IMR-90 (cell line): ENCODE measurements around the gene GRIN2A. TPM values are rescaled to one million over a fixed set of nuclear protein-coding genes. Genes with fewer than 3 reads are reported as not detected.

Experiments
- ATAC-seq: fragments of 200-7000 bp; cut with Tn5 transposase; 2 replicates; pipeline ENCODE4 v1.9.1; 2020; ENCODE audit warnings: low read depth, mild to moderate bottlenecking, moderate library complexity
- BruUV-seq: library from RNA; stranded (reverse); fragments of 400-500 nt; replicated peaks from 2 replicates; lab custom pipeline; 2021; lab: Mats Ljungman, UMichigan
- CTCF ChIA-PET: fragments of 300-600 bp; formaldehyde crosslinking; extraction: SDS; loops from one replicate; lab custom pipeline; 2021; ENCODE audit warnings: antibody characterized with exemption; lab: Yijun Ruan, JAX
- POLR2A ChIA-PET: fragments of 300-600 bp; sonication (Branson Sonifier 250); formaldehyde crosslinking; loops from one replicate; lab custom pipeline; 2022; ENCODE audit warnings: antibody characterized with exemption; ENCODE audit not compliant: unreplicated experiment; lab: Charles Lee
- DNase-seq: peaks from one replicate; pipeline ENCODE4 v3.0.0; 2013
- H2AFZ ChIP-seq: replicated peaks from 2 replicates; pipeline ENCODE3; 2013; ENCODE audit warnings: low read length, mild to moderate bottlenecking; ENCODE audit not compliant: poor library complexity
- H2AK5ac ChIP-seq: 2 replicates; pipeline ENCODE4 v1.6.1; 2013; ENCODE audit warnings: low read depth, low read length, inconsistent platforms
- H2AK9ac ChIP-seq: replicated peaks from 2 replicates; pipeline ENCODE3; 2013; ENCODE audit warnings: mild to moderate bottlenecking, low read depth, low read length, moderate library complexity; ENCODE audit not compliant: poor library complexity
- H2BK120ac ChIP-seq: 2 replicates; pipeline ENCODE4 v1.6.1; 2013; ENCODE audit warnings: low read depth, low read length, inconsistent platforms
- H2BK15ac ChIP-seq: 3 replicates; pipeline ENCODE4 v1.6.1; 2013; ENCODE audit warnings: low read depth, low read length, inconsistent platforms
- H2BK20ac ChIP-seq: 2 replicates; pipeline ENCODE4 v1.6.1; 2013; ENCODE audit warnings: low read depth, mild to moderate bottlenecking, inconsistent platforms, low read length, moderate library complexity
- H2BK5ac ChIP-seq: 2 replicates; pipeline ENCODE4 v1.6.1; 2013; ENCODE audit warnings: mild to moderate bottlenecking, low read depth, low read length, inconsistent platforms; ENCODE audit not compliant: poor library complexity, severe bottlenecking
- H3K14ac ChIP-seq: replicated peaks from 2 replicates; pipeline ENCODE4 v1.6.1; 2013; ENCODE audit warnings: low read depth, low read length, inconsistent platforms
- H3K18ac ChIP-seq: 2 replicates; pipeline ENCODE4 v1.6.1; 2013; ENCODE audit warnings: low read depth, low read length, control low read depth
- H3K23ac ChIP-seq: 2 replicates; pipeline ENCODE4 v1.6.1; 2013; ENCODE audit warnings: low read depth, low read length, inconsistent platforms
- H3K27ac ChIP-seq: 2 replicates; pipeline ENCODE4 v1.5.1; 2013; ENCODE audit warnings: mild to moderate bottlenecking, control low read depth, low read length; ENCODE audit not compliant: insufficient read depth
- H3K27me3 ChIP-seq: 2 replicates; pipeline ENCODE4 v1.6.1; 2013; ENCODE audit warnings: low read length; ENCODE audit not compliant: control insufficient read depth, insufficient read depth
- H3K36me3 ChIP-seq: 2 replicates; pipeline ENCODE4 v1.6.1; 2013; ENCODE audit warnings: low read length, mixed read lengths; ENCODE audit not compliant: control insufficient read depth, insufficient read depth
- H3K4ac ChIP-seq: 2 replicates; pipeline ENCODE4 v1.6.1; 2013; ENCODE audit warnings: low read depth, low read length, inconsistent platforms
- H3K4me1 ChIP-seq: 2 replicates; pipeline ENCODE4 v1.6.1; 2013; ENCODE audit warnings: low read length, mixed read lengths; ENCODE audit not compliant: control insufficient read depth, insufficient read depth
- H3K4me2 ChIP-seq: 2 replicates; pipeline ENCODE4 v1.6.1; 2013; ENCODE audit warnings: low read depth, mild to moderate bottlenecking, control low read depth, low read length, moderate library complexity
- H3K4me3 ChIP-seq: 2 replicates; pipeline ENCODE4 v1.5.1; 2013; ENCODE audit warnings: low read depth, mild to moderate bottlenecking, control low read depth, low read length, moderate library complexity; ENCODE audit not compliant: insufficient read depth
- H3K56ac ChIP-seq: 2 replicates; pipeline ENCODE4 v1.6.1; 2013; ENCODE audit warnings: low read length, inconsistent platforms; ENCODE audit not compliant: insufficient read depth; ENCODE audit errors: extremely low read depth
- H3K79me1 ChIP-seq, 2 experiments: 2 replicates each; pipeline ENCODE4 v1.6.1; 2013; ENCODE audit warnings: low read length in 2 of 2, inconsistent platforms in 1 of 2, low read depth in 1 of 2
- H3K9ac ChIP-seq: 2 replicates; pipeline ENCODE4 v1.6.1; 2013; ENCODE audit warnings: low read depth, low read length, control low read depth
- H3K9me1 ChIP-seq: 2 replicates; pipeline ENCODE4 v1.6.1; 2013; ENCODE audit warnings: low read length, inconsistent platforms; ENCODE audit not compliant: insufficient read depth
- H3K9me3 ChIP-seq: 2 replicates; pipeline ENCODE4 v1.6.1; 2013; ENCODE audit warnings: low read length; ENCODE audit not compliant: control insufficient read depth, insufficient read depth
- H4K20me1 ChIP-seq: 2 replicates; pipeline ENCODE4 v1.6.1; 2013; ENCODE audit warnings: low read length, inconsistent platforms; ENCODE audit not compliant: insufficient read depth
- H4K5ac ChIP-seq: 2 replicates; pipeline ENCODE4 v1.6.1; 2013; ENCODE audit warnings: mild to moderate bottlenecking, low read depth, low read length, control low read depth
- H4K8ac ChIP-seq, 2 experiments: 2 replicates each; pipeline ENCODE4 v1.6.1; 2013; ENCODE audit warnings: low read depth in 2 of 2, low read length in 2 of 2, control low read depth in 1 of 2, inconsistent platforms in 1 of 2
- H4K91ac ChIP-seq: 2 replicates; pipeline ENCODE4 v1.6.1; 2013; ENCODE audit warnings: low read depth, low read length, inconsistent platforms; ENCODE audit not compliant: insufficient read depth
- BHLHE40 ChIP-seq: fragments of 150-350 bp; IDR thresholded peaks from 2 replicates; pipeline ENCODE4 v1.6.1; 2016; ENCODE audit warnings: mild to moderate bottlenecking, low read depth, low read length
- CEBPB ChIP-seq: IDR thresholded peaks from 2 replicates; pipeline ENCODE4 v1.6.1; 2012; ENCODE audit warnings: low read depth, low read length, improper control_type of control experiment
- CHD1 ChIP-seq: IDR thresholded peaks from 2 replicates; pipeline ENCODE4 v1.6.1; 2012; ENCODE audit warnings: low read depth, low read length, improper control_type of control experiment
- FOS ChIP-seq: fragments of 150-350 bp; IDR thresholded peaks from 2 replicates; pipeline ENCODE4 v1.6.1; 2016; ENCODE audit warnings: low read depth, low read length
- MAFK ChIP-seq: IDR thresholded peaks from 2 replicates; pipeline ENCODE4 v1.6.1; 2012; ENCODE audit warnings: low read depth, low read length, improper control_type of control experiment
- MAZ ChIP-seq: IDR thresholded peaks from 2 replicates; pipeline ENCODE4 v1.6.1; 2012; ENCODE audit warnings: low read depth, mild to moderate bottlenecking, low read length, improper control_type of control experiment, moderate library complexity, borderline replicate concordance
- MXI1 ChIP-seq: IDR thresholded peaks from 2 replicates; pipeline ENCODE4 v1.6.1; 2012; ENCODE audit warnings: low read depth, mild to moderate bottlenecking, low read length, moderate library complexity, borderline replicate concordance
- NFE2L2 ChIP-seq: fragments of 150-350 bp; IDR thresholded peaks from 2 replicates; pipeline ENCODE4 v1.6.1; 2016; ENCODE audit warnings: low read depth, mild to moderate bottlenecking, low read length
- POLR2A ChIP-seq: IDR thresholded peaks from 2 replicates; pipeline ENCODE4 v1.6.1; 2012; ENCODE audit warnings: mild to moderate bottlenecking, low read depth, low read length
- RAD21 ChIP-seq: IDR thresholded peaks from 2 replicates; pipeline ENCODE4 v1.6.1; 2012; ENCODE audit warnings: low read length, improper control_type of control experiment
- RCOR1 ChIP-seq: IDR thresholded peaks from 2 replicates; pipeline ENCODE4 v1.6.1; 2012; ENCODE audit warnings: mild to moderate bottlenecking, low read length, improper control_type of control experiment; ENCODE audit not compliant: insufficient replicate concordance
- RFX5 ChIP-seq: IDR thresholded peaks from 2 replicates; pipeline ENCODE4 v1.8.0; 2012; ENCODE audit warnings: low read depth, mild to moderate bottlenecking, low read length, moderate library complexity
- SMC3 ChIP-seq: fragments of 150-350 bp; IDR thresholded peaks from 2 replicates; pipeline ENCODE4 v1.6.1; 2016; ENCODE audit warnings: low read depth, mild to moderate bottlenecking, antibody characterized with exemption, low read length, moderate library complexity
- WGBS, 2 experiments: methylation state at CpG; one replicate each; pipeline versions ENCODE4 v1.1.5 to v1.1.7; 2013; ENCODE audit warnings: missing lambda C conversion rate in 2 of 2; ENCODE audit not compliant: insufficient read length in 1 of 2; ENCODE audit errors: extremely low coverage in 2 of 2; 5-methylcytosine and 5-hydroxymethylcytosine counted together
- dilution Hi-C: fragments of 300-500 bp; cut with HindIII; formaldehyde crosslinking; loops from one replicate; pipeline ENCODE4 v1.14.3; 2018; ENCODE audit warnings: low sequenced_read_pairs; ENCODE audit not compliant: unreplicated experiment
- in situ Hi-C: fragments of 300-500 bp; cut with MboI; formaldehyde crosslinking; loops from 3 replicates; pipeline ENCODE4 v1.14.3; 2019; ENCODE audit warnings: low sequenced_read_pairs, inconsistent platforms, mixed read lengths
- intact Hi-C: fragments of 100-400 bp; cut with micrococcal nuclease; formaldehyde crosslinking; loops from 2 replicates; pipeline ENCODE4 v1.10.0; 2022
- polyA plus RNA-seq, 3 experiments: library from polyadenylated mRNA; depleted of rRNA; stranded (reverse); fragments of >200 nt; gene quantifications; 2 replicates each; pipeline ENCODE4 v1.2.3, GENCODE V29; 2012; ENCODE audit warnings: low replicate concordance in 1 of 3
- total RNA-seq: library from RNA; depleted of rRNA; stranded (reverse); fragments of >200 nt; gene quantifications from 2 replicates; pipeline ENCODE4 v1.2.3, GENCODE V29; 2012
- TF ChIP-seq, protein P1 (sequence below): conservative IDR thresholded peaks from 2 replicates; pipeline ENCODE4 v1.5.1; 2012; ENCODE audit warnings: mild to moderate bottlenecking, low read depth, low read length, improper control_type of control experiment
- TF ChIP-seq, protein P2 (sequence below): fragments of 150-350 bp; IDR thresholded peaks from 2 replicates; pipeline ENCODE4 v1.6.1; 2017; ENCODE audit warnings: mild to moderate bottlenecking, antibody characterized with exemption, low read length, low read depth
- TF ChIP-seq, protein P3 (sequence below): fragments of 150-350 bp; IDR thresholded peaks from 2 replicates; pipeline ENCODE4 v1.6.1; 2016; ENCODE audit warnings: low read depth, mild to moderate bottlenecking, low read length, moderate library complexity, borderline replicate concordance

Gene GRIN2A
- total and polyA plus RNA-seq, 2 of the 4 experiments (the other 2 are of a cell fraction) = under 0.01 TPM; not detected in 1

DNA sequence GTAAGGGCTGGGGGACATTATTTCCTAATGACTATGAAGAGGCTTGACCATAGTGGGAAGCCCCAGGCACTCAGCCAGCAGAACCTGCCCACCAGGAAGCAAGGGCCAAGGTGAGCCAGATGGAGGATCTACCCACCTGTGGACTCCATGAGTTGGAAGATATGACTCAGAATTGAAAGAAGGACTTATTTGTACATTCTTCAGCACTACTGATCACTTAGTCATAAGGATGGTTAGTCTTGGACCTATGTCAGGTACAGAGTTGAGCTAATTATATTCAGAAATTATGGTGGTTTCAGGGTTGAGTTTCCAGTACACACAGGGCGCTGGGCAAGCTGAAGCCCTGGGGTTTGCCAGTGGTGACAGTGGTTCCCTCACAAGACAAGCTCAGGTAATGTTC, 24.0 kb upstream of the GRIN2A start:
- Histone ChIP-seq H3K18ac (no peak overlapping the region), H3K4me2 (no peak overlapping the region), H3K9me1 (no peaks in the 10 kb centered on the region), H3K27me3 (no peaks in the 10 kb centered on the region), H3K9ac (no peak overlapping the region), H4K91ac (no peak overlapping the region), H3K9me3 (peaks cover 4% of the 10 kb centered on the region; the same call in 1 of the 2 replicates), H2BK5ac (no peak overlapping the region), H3K4me3 (no peak overlapping the region), H2AK9ac (no peak overlapping the region), H2AFZ (no peak overlapping the region), H3K56ac (no peak overlapping the region), H3K14ac (no peak overlapping the region), H3K27ac (no peak overlapping the region), H3K4me1 (no peaks in the 10 kb centered on the region), H4K8ac (no peak overlapping the region), H4K20me1 (no peaks in the 10 kb centered on the region), H2BK20ac (no peak overlapping the region), H3K4ac (no peak overlapping the region), H2BK15ac (no peak overlapping the region), H3K79me1 (no peaks in the 10 kb centered on the region), H2AK5ac (no peak overlapping the region), H3K23ac (no peak overlapping the region), H3K36me3 (no peaks in the 10 kb centered on the region), H4K5ac (no peak overlapping the region), H2BK120ac (no peak overlapping the region)
- CTCF ChIA-PET = no interaction called here
- POLR2A ChIA-PET = no interaction called here
- ATAC-seq (no peak), DNase-seq (no peak)
- BruUV-seq = no TSS peak
- dilution Hi-C loops (no loop called here), intact Hi-C loops (no loop called here), in situ Hi-C loops (no loop called here)
- WGBS, 2 experiments = no CpG with 5 or more reads among the region's 1 CpG
- TF ChIP-seq MAZ = no peak
- TF ChIP-seq CHD1 = no peak
- TF ChIP-seq NFE2L2 = no peak
- TF ChIP-seq MXI1 = no peak
- no peak for TF ChIP-seq RCOR1
- TF ChIP-seq, protein P1, sequence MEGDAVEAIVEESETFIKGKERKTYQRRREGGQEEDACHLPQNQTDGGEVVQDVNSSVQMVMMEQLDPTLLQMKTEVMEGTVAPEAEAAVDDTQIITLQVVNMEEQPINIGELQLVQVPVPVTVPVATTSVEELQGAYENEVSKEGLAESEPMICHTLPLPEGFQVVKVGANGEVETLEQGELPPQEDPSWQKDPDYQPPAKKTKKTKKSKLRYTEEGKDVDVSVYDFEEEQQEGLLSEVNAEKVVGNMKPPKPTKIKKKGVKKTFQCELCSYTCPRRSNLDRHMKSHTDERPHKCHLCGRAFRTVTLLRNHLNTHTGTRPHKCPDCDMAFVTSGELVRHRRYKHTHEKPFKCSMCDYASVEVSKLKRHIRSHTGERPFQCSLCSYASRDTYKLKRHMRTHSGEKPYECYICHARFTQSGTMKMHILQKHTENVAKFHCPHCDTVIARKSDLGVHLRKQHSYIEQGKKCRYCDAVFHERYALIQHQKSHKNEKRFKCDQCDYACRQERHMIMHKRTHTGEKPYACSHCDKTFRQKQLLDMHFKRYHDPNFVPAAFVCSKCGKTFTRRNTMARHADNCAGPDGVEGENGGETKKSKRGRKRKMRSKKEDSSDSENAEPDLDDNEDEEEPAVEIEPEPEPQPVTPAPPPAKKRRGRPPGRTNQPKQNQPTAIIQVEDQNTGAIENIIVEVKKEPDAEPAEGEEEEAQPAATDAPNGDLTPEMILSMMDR = no peak
- no peak for TF ChIP-seq RAD21
- TF ChIP-seq SMC3 = no peak
- TF ChIP-seq CEBPB = no peak
- TF ChIP-seq BHLHE40 = no peak
- TF ChIP-seq POLR2A = no peak
- TF ChIP-seq MAFK = no peak
- no peak for TF ChIP-seq RFX5
- TF ChIP-seq, protein P2, sequence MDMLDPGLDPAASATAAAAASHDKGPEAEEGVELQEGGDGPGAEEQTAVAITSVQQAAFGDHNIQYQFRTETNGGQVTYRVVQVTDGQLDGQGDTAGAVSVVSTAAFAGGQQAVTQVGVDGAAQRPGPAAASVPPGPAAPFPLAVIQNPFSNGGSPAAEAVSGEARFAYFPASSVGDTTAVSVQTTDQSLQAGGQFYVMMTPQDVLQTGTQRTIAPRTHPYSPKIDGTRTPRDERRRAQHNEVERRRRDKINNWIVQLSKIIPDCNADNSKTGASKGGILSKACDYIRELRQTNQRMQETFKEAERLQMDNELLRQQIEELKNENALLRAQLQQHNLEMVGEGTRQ = no peak
- TF ChIP-seq, protein P3, sequence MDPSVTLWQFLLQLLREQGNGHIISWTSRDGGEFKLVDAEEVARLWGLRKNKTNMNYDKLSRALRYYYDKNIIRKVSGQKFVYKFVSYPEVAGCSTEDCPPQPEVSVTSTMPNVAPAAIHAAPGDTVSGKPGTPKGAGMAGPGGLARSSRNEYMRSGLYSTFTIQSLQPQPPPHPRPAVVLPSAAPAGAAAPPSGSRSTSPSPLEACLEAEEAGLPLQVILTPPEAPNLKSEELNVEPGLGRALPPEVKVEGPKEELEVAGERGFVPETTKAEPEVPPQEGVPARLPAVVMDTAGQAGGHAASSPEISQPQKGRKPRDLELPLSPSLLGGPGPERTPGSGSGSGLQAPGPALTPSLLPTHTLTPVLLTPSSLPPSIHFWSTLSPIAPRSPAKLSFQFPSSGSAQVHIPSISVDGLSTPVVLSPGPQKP = no peak
- no peak for TF ChIP-seq FOS
